Thyroid gland (tissue), 4 donors: ENCODE results near the gene TMEM131.

Experiments
- POLR2A ChIP-seq, 2 donors: fragments of 450-650 bp; IDR thresholded peaks; one replicate each; pipeline ENCODE4 v1.6.1; 2017; ENCODE audit warnings: antibody characterized with exemption in 2 of 2, mild to moderate bottlenecking in 2 of 2, moderate library complexity in 1 of 2
- TF ChIP-seq, protein P1 (sequence below), 6 experiments: fragments of 200-600 bp in 3 of 6; fragments of 450-650 bp in 3 of 6; sonication (generic) in 3 of 6; IDR thresholded peaks; one replicate each; pipeline ENCODE4 v1.5.1; 2016 to 2019; ENCODE audit warnings: antibody characterized with exemption in 6 of 6, mild to moderate bottlenecking in 2 of 6, inconsistent platforms in 1 of 6, moderate library complexity in 1 of 6

DNA sequence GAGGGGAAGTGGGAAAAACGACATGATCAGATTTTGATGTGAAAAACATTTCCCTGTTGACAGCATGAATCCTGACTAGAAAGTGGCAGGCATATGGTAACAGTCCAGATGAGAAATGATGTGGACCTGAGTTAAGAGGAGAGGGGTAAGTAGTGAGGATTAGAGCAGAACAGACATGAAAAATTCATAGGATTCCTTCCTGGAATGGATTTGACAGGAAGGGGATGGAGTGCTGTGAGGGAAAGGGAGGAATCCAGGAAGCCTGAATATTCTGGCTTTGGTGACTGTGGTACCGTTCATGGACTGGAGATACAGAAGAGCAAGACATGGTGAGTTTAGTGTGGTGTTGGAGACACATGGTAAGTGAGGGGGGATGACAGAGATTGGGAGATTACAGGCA is 115.4 kb downstream of the TMEM131 start:
- TF ChIP-seq, protein P1, sequence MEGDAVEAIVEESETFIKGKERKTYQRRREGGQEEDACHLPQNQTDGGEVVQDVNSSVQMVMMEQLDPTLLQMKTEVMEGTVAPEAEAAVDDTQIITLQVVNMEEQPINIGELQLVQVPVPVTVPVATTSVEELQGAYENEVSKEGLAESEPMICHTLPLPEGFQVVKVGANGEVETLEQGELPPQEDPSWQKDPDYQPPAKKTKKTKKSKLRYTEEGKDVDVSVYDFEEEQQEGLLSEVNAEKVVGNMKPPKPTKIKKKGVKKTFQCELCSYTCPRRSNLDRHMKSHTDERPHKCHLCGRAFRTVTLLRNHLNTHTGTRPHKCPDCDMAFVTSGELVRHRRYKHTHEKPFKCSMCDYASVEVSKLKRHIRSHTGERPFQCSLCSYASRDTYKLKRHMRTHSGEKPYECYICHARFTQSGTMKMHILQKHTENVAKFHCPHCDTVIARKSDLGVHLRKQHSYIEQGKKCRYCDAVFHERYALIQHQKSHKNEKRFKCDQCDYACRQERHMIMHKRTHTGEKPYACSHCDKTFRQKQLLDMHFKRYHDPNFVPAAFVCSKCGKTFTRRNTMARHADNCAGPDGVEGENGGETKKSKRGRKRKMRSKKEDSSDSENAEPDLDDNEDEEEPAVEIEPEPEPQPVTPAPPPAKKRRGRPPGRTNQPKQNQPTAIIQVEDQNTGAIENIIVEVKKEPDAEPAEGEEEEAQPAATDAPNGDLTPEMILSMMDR (IDR thresholded peaks at IDR 0.05): no peak
- no peak for TF ChIP-seq POLR2A (IDR thresholded peaks at IDR 0.05)
